ENCODE results near the gene CBX2.

DNA sequence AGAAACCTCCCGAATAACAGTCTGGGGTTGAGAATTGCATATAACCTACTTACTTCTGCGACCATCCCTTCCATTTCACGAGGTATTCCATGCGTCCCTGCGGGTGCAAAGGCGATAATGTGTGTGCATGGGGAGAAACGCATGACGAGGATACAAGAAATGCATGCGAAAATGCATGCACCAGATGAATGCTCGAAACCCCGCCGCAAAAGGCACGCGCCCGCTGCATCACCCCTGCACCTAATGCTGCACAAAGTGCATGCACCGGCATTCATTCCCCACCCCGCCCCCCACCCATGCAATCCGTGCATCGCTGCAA lies 18.5 kb downstream of the CBX2 start:
- TF ChIP-seq EZH2phosphoT487 (IDR thresholded peaks at IDR 0.05) (no peak), EZH2 (IDR thresholded peaks at IDR 0.05) (peak; percentile 83)
- TF ChIP-seq, protein P1, sequence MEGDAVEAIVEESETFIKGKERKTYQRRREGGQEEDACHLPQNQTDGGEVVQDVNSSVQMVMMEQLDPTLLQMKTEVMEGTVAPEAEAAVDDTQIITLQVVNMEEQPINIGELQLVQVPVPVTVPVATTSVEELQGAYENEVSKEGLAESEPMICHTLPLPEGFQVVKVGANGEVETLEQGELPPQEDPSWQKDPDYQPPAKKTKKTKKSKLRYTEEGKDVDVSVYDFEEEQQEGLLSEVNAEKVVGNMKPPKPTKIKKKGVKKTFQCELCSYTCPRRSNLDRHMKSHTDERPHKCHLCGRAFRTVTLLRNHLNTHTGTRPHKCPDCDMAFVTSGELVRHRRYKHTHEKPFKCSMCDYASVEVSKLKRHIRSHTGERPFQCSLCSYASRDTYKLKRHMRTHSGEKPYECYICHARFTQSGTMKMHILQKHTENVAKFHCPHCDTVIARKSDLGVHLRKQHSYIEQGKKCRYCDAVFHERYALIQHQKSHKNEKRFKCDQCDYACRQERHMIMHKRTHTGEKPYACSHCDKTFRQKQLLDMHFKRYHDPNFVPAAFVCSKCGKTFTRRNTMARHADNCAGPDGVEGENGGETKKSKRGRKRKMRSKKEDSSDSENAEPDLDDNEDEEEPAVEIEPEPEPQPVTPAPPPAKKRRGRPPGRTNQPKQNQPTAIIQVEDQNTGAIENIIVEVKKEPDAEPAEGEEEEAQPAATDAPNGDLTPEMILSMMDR (IDR thresholded peaks at IDR 0.05) = no peak
